CD14-positive monocyte (primary cell): Measurements from ENCODE around the gene SPECC1L. TPM values are rescaled to one million over a fixed set of nuclear protein-coding genes. Genes with fewer than 3 reads are reported as not detected.

Experiments used
- DNase-seq, 3 donors: peaks; one replicate each; pipeline ENCODE4 v3.0.0-alpha.2; 2011 to 2022
- H2AFZ ChIP-seq: 2 replicates; pipeline ENCODE4 v1.6.0; 2012; ENCODE audit warnings: mild to moderate bottlenecking, low read depth, low read length, inconsistent platforms; ENCODE audit not compliant: insufficient read depth, poor library complexity, severe bottlenecking
- H3K27ac ChIP-seq, 2 donors: 1 replicate in 1 of 2; 2 replicates in 1 of 2; pipeline ENCODE4 v1.5.1; 2012 to 2013; ENCODE audit warnings: low read length in 2 of 2, control low read depth in 1 of 2, inconsistent platforms in 1 of 2, low read depth in 1 of 2, mild to moderate bottlenecking in 1 of 2
- H3K27me3 ChIP-seq, 2 donors: one replicate each; pipeline versions ENCODE4 v1.6.0 to v1.6.1; 2011 to 2013; ENCODE audit warnings: low read length in 2 of 2; ENCODE audit not compliant: control insufficient read depth in 2 of 2, insufficient read depth in 2 of 2
- H3K36me3 ChIP-seq, 2 donors: replicated peaks in 1 of 2; 1 replicate in 1 of 2; 2 replicates in 1 of 2; pipeline versions ENCODE4 v1.5.1 to v1.6.1; 2012 to 2013; ENCODE audit warnings: low read length in 2 of 2, control low read depth in 1 of 2, inconsistent platforms in 1 of 2, mild to moderate bottlenecking in 1 of 2; ENCODE audit not compliant: insufficient read depth in 2 of 2, control insufficient read depth in 1 of 2
- H3K4me1 ChIP-seq, 2 donors: 1 replicate in 1 of 2; 2 replicates in 1 of 2; pipeline versions ENCODE4 v1.5.1 to v1.6.1; 2012 to 2013; ENCODE audit warnings: low read length in 2 of 2, control low read depth in 1 of 2, inconsistent platforms in 1 of 2, mild to moderate bottlenecking in 1 of 2, moderate library complexity in 1 of 2; ENCODE audit not compliant: insufficient read depth in 2 of 2, control insufficient read depth in 1 of 2
- H3K4me2 ChIP-seq: replicated peaks from 2 replicates; pipeline ENCODE3; 2012; ENCODE audit warnings: low read length, moderate library complexity, mild to moderate bottlenecking; ENCODE audit not compliant: poor library complexity, severe bottlenecking; ENCODE audit errors: extremely low read depth
- H3K4me3 ChIP-seq, 3 experiments: fragments of 200-600 bp in 1 of 3; sonication (generic) in 1 of 3; replicated peaks in 1 of 3; 1 replicate in 2 of 3; 2 replicates in 1 of 3; pipeline ENCODE4 v1.5.1; 2011 to 2013; ENCODE audit warnings: low read length in 3 of 3, mild to moderate bottlenecking in 3 of 3, control low read depth in 2 of 3, low read depth in 2 of 3, inconsistent platforms in 1 of 3, moderate library complexity in 1 of 3
- H3K79me2 ChIP-seq: 2 replicates; pipeline ENCODE4 v1.6.0; 2012; ENCODE audit warnings: mild to moderate bottlenecking, control low read depth, inconsistent platforms, low read length, moderate library complexity; ENCODE audit not compliant: insufficient read depth
- H3K9ac ChIP-seq: 2 replicates; pipeline ENCODE4 v1.6.0; 2017; ENCODE audit warnings: low read length, mild to moderate bottlenecking; ENCODE audit not compliant: insufficient read depth, poor library complexity, severe bottlenecking
- H3K9me3 ChIP-seq, 2 donors: replicated peaks in 1 of 2; 1 replicate in 1 of 2; 2 replicates in 1 of 2; pipeline versions ENCODE4 v1.5.1 to v1.6.1; 2012 to 2013; ENCODE audit warnings: low read length in 2 of 2, control low read depth in 1 of 2; ENCODE audit not compliant: control insufficient read depth in 1 of 2, insufficient read depth in 1 of 2
- H4K20me1 ChIP-seq: 2 replicates; pipeline ENCODE4 v1.6.0; 2012; ENCODE audit warnings: mild to moderate bottlenecking, low read length, control low read depth, moderate library complexity; ENCODE audit not compliant: insufficient read depth
- H3K27ac Mint-ChIP-seq, 7 donors: one replicate each; pipeline ENCODE4 v1.8.0; 2020; ENCODE audit warnings: mild to moderate bottlenecking in 7 of 7, mixed read lengths in 7 of 7, moderate library complexity in 6 of 7, inconsistent platforms in 2 of 7
- H3K27me3 Mint-ChIP-seq, 3 donors: one replicate each; pipeline ENCODE4 v1.8.0; 2021 to 2022; ENCODE audit warnings: low read depth in 3 of 3, mild to moderate bottlenecking in 3 of 3, mixed read lengths in 3 of 3, moderate library complexity in 3 of 3, inconsistent platforms in 1 of 3
- H3K36me3 Mint-ChIP-seq, 2 donors: one replicate each; pipeline ENCODE4 v1.8.0; 2020; ENCODE audit warnings: mixed read lengths in 2 of 2, inconsistent platforms in 1 of 2, mild to moderate bottlenecking in 1 of 2
- H3K4me1 Mint-ChIP-seq: one replicate; pipeline ENCODE4 v1.8.0; 2020; ENCODE audit warnings: mild to moderate bottlenecking, mixed read lengths
- H3K4me3 Mint-ChIP-seq, 2 donors: one replicate each; pipeline ENCODE4 v1.8.0; 2020; ENCODE audit warnings: mild to moderate bottlenecking in 2 of 2, mixed read lengths in 2 of 2, moderate library complexity in 1 of 2
- H3K9me3 Mint-ChIP-seq, 7 donors: one replicate each; pipeline ENCODE4 v1.8.0; 2020 to 2022; ENCODE audit warnings: mixed read lengths in 7 of 7, mild to moderate bottlenecking in 6 of 7, moderate library complexity in 6 of 7, inconsistent platforms in 2 of 7
- CTCF ChIP-seq: fragments of 200-600 bp; IDR thresholded peaks from one replicate; pipeline ENCODE4 v1.8.0; 2022; ENCODE audit warnings: antibody characterized with exemption, mild to moderate bottlenecking
- WGBS: methylation state at CpG from one replicate; pipeline ENCODE4 v1.1.5; 2013; ENCODE audit warnings: missing lambda C conversion rate; ENCODE audit not compliant: insufficient coverage; 5-methylcytosine and 5-hydroxymethylcytosine counted together
- intact Hi-C, 2 donors: fragments of 100-400 bp; cut with micrococcal nuclease; formaldehyde crosslinking; loops; one replicate each; pipeline versions ENCODE4 v1.15.0 to v1.15.1; 2023
- polyA plus RNA-seq, 3 donors: library from polyadenylated mRNA; depleted of rRNA in 1 of 3; unstranded in 2 of 3; stranded (reverse) in 1 of 3; fragments of 300-500 nt in 2 of 3; fragments of >200 nt in 1 of 3; fragmentation: Illumina TruSeq in 2 of 3; gene quantifications; 1 replicate in 2 of 3; 2 replicates in 1 of 3; pipeline ENCODE4 v1.2.3, GENCODE V29; 2012 to 2021

The SPECC1L gene
- polyA plus RNA-seq, 3 donors, result 2.5 to 7.2 (median 4.9) TPM

DNA sequence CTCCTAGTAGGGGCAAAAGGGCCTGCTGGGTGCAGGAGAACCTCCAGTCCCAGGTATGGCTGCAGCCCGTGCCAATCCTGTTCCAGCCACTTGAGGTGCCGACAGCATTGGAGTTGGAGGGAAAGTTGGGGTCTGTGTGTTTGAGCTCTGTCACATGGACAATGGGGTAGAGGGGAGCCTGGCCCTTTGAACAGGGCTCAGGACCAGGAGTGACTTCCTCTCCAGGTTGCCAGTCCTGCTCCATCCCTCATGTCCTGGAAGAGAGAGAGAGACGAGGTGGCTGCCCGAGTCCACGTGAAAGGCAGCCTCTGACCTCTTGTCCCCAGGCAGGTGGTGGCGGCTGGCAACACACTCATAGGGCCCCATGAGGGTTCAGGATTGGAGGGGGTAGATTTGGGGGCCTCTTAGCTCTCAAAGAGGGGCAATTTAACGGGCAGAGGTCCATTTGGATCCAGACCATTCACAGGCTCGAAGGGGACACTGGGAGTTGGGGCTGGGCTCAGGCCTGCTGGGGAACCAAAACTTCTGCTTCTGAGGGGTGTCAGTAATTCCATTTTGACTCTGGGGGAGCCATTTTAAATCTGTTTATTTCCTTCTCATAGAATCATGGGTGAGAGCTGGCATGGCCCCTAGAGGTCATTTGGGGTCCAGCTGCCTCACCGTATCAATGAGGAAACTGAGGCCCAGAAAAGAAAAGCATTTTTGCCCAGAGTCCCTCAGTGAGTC is 160.8 kb downstream of the SPECC1L start:
- H3K79me2 ChIP-seq, result peaks cover 84% of the 10 kb centered on the region
- no peak overlapping the region for H2AFZ ChIP-seq
- no peak overlapping the region for H3K9ac ChIP-seq
- WGBS, result 96% methylated on average over 7 of the region's 9 CpGs
- H3K4me3 ChIP-seq, result no peak overlapping the region
- peak overlapping the region in 6 of 7 donors; percentile 19 to 99 (median 80) for H3K27ac Mint-ChIP-seq
- no peaks in the 10 kb centered on the region for H3K9me3 ChIP-seq
- TF ChIP-seq CTCF, result no peak
- no peaks in the 10 kb centered on the region for H3K27me3 ChIP-seq
- peaks cover 5 to 9% (median 6%) of the 10 kb centered on the region in 3 donors for H3K27me3 Mint-ChIP-seq
- no peaks in the 10 kb centered on the region for H3K9me3 Mint-ChIP-seq
- DNase-seq, result no peak
- H3K4me1 Mint-ChIP-seq, result peaks cover 86% of the 10 kb centered on the region
- peak overlapping the region in 1 of 2 donors; percentile 99 for H3K27ac ChIP-seq
- H3K36me3 ChIP-seq, result peaks cover 0 to 3% of the 10 kb centered on the region in 2 donors
- H3K4me2 ChIP-seq, result no peak overlapping the region
- H4K20me1 ChIP-seq, result no peaks in the 10 kb centered on the region
- no peak overlapping the region for H3K4me3 Mint-ChIP-seq
- H3K36me3 Mint-ChIP-seq, result peaks cover 30 to 37% of the 10 kb centered on the region in 2 donors
- intact Hi-C loops, result loop anchor here in 1 of 2 donors (5.0 kb wide), 2 partner anchors 51 to 104 kb away; no protein-coding TSS in a partner anchor
- H3K4me1 ChIP-seq, result peaks cover 93 to 100% of the 10 kb centered on the region in 2 donors

DNA sequence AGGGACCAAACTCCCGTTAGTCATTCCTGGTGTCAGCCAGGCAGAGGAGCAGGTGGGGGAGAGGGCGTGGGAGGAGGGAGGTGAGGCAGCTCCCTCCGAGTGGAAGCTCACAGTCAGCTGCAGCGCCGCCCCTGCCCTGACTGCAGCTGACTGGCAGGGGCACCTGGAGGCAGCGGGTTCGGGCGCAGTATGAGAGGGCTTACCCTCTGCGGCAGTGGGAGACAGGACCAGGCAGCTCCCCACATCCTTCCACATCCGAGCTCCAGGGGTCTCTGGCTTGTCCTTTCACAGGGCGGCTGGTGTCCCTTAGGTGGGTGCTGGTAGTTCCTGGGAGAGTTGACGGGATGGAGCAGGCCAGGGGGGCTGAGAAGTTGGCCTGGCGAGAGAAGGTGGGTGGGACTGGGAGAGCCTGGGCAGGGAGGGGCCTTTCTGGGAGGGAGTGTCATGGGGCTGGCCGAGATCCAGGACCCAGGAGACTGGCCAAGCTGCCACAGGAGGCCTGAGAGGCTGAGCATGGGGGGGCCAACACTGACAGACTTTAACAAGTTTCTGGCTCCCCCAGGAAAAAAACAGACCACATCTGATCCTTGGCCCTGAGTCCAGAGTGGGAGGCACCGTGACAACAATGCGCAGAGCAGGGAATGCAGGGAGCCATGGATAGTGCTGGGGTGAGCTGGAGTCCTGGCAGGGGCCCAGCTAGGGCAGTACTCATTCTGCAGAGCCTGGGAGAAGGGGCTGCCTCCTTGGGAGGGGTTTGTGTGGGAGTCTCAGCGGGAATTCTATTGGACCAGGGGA is 161.6 kb downstream of the SPECC1L start:
- Mint-ChIP-seq H3K27ac (peak overlapping the region; percentile 6 to 99 (median 82)), H3K4me3 (no peak overlapping the region), H3K27me3 (peaks cover 2 to 5% (median 3%) of the 10 kb centered on the region in 3 donors), H3K4me1 (peaks cover 86% of the 10 kb centered on the region), H3K9me3 (no peaks in the 10 kb centered on the region), H3K36me3 (peaks cover 32 to 40% of the 10 kb centered on the region in 2 donors)
- Histone ChIP-seq H3K79me2 (peaks cover 84% of the 10 kb centered on the region), H4K20me1 (no peaks in the 10 kb centered on the region), H3K27ac (peak overlapping the region in 1 of 2 donors; percentile 99), H3K27me3 (no peaks in the 10 kb centered on the region), H3K36me3 (peaks cover 0 to 11% of the 10 kb centered on the region in 2 donors), H3K9me3 (no peaks in the 10 kb centered on the region), H3K4me2 (no peak overlapping the region), H3K9ac (no peak overlapping the region), H3K4me1 (peaks cover 86 to 100% of the 10 kb centered on the region in 2 donors), H2AFZ (no peak overlapping the region), H3K4me3 (no peak overlapping the region)
- no peak for TF ChIP-seq CTCF
- no peak for DNase-seq
- intact Hi-C loops, result loop anchor here in 1 of 2 donors (5.0 kb wide), 2 partner anchors 50 to 105 kb away; no protein-coding TSS in a partner anchor
- 90% methylated on average over 14 of the region's 17 CpGs for WGBS
